Endothelial cell of umbilical vein (primary cell): ENCODE measurements around the gene DENND5B. TPM values are rescaled to one million over a fixed set of nuclear protein-coding genes. Genes with fewer than 3 reads are reported as not detected.

ENCODE experiments used
- BruUV-seq: library from RNA; stranded (reverse); fragments of 400-500 nt; replicated peaks from 2 replicates; lab custom pipeline; 2021; lab: Mats Ljungman, UMichigan
- CTCF ChIA-PET: fragments of 300-600, 350-600 bp; sonication (Branson Sonifier 250); formaldehyde crosslinking; loops from one replicate; lab custom pipeline; 2021; ENCODE audit warnings: antibody characterized with exemption, inconsistent platforms; lab: Charles Lee
- POLR2A ChIA-PET: fragments of 300-600, 350-600 bp; sonication (Branson Sonifier 250); formaldehyde crosslinking; loops from one replicate; lab custom pipeline; 2021; ENCODE audit warnings: antibody characterized with exemption, inconsistent platforms; lab: Charles Lee
- DNase-seq: peaks from one replicate; pipeline ENCODE4 v3.0.0-alpha.2; 2011; ENCODE audit warnings: low read depth, low spot score
- FAIRE-seq: peaks from 2 replicates; lab custom pipeline; 2011; peaks lifted over from hg19 to GRCh38; lab: Jason Lieb, UNC
- H2AFZ ChIP-seq: 2 replicates; pipeline ENCODE4 v1.6.0; 2012; ENCODE audit warnings: low read depth, low read length, control low read depth, inconsistent platforms
- H3K27ac ChIP-seq: 2 replicates; pipeline ENCODE4 v1.5.1; 2011; ENCODE audit warnings: low read depth, mild to moderate bottlenecking, control low read depth, low read length, moderate library complexity; ENCODE audit not compliant: insufficient read depth
- H3K27me3 ChIP-seq, 2 experiments: 2 replicates each; pipeline versions ENCODE4 v1.6.0 to v1.6.1; 2011; ENCODE audit warnings: low read length in 2 of 2, mixed read lengths in 1 of 2; ENCODE audit not compliant: control insufficient read depth in 2 of 2, insufficient read depth in 2 of 2
- H3K36me3 ChIP-seq, 2 experiments: 2 replicates in 1 of 2; 3 replicates in 1 of 2; pipeline ENCODE4 v1.5.1; 2011; ENCODE audit warnings: low read length in 2 of 2, mild to moderate bottlenecking in 1 of 2, moderate library complexity in 1 of 2; ENCODE audit not compliant: control insufficient read depth in 2 of 2, insufficient read depth in 2 of 2; ENCODE audit errors: extremely low read depth in 1 of 2
- H3K4me1 ChIP-seq: 3 replicates; pipeline ENCODE4 v1.5.1; 2011; ENCODE audit warnings: mild to moderate bottlenecking, low read length; ENCODE audit not compliant: control insufficient read depth, insufficient read depth; ENCODE audit errors: extremely low read depth
- H3K4me2 ChIP-seq: 2 replicates; pipeline ENCODE4 v1.6.1; 2011; ENCODE audit warnings: low read length, control low read depth, mixed read lengths; ENCODE audit not compliant: insufficient read depth
- H3K4me3 ChIP-seq, 3 experiments: fragments of 200-600 bp in 1 of 3; sonication (generic), shearing (Covaris generic) in 1 of 3; replicated peaks in 1 of 3; 2 replicates each; pipeline ENCODE4 v1.5.1; 2011 to 2016; ENCODE audit warnings: control low read depth in 3 of 3, low read length in 3 of 3, mild to moderate bottlenecking in 2 of 3, inconsistent platforms in 1 of 3, low read depth in 1 of 3, moderate library complexity in 1 of 3; ENCODE audit not compliant: insufficient read depth in 1 of 3
- H3K79me2 ChIP-seq: 2 replicates; pipeline ENCODE4 v1.6.0; 2012; ENCODE audit warnings: low read length, inconsistent platforms; ENCODE audit not compliant: control insufficient read depth, insufficient read depth
- H3K9ac ChIP-seq: replicated peaks from 2 replicates; pipeline ENCODE3; 2011; ENCODE audit warnings: low read length, control low read depth; ENCODE audit not compliant: insufficient read depth; ENCODE audit errors: extremely low read depth
- H3K9me1 ChIP-seq: replicated peaks from 3 replicates; pipeline ENCODE4 v1.6.0; 2011; ENCODE audit warnings: mild to moderate bottlenecking, low read length; ENCODE audit not compliant: control insufficient read depth, insufficient read depth; ENCODE audit errors: extremely low read depth
- H3K9me3 ChIP-seq: replicated peaks from 2 replicates; pipeline ENCODE4 v1.5.1; 2012; ENCODE audit warnings: low read length, inconsistent platforms; ENCODE audit not compliant: control insufficient read depth, insufficient read depth
- H4K20me1 ChIP-seq: replicated peaks from 2 replicates; pipeline ENCODE3; 2011; ENCODE audit warnings: mild to moderate bottlenecking, low read length; ENCODE audit not compliant: control insufficient read depth, insufficient read depth; ENCODE audit errors: extremely low read depth
- CTCF ChIP-seq, 2 donors: IDR thresholded peaks; 1 replicate in 1 of 2; 2 replicates in 1 of 2; pipeline ENCODE4 v1.5.1; 2011; ENCODE audit warnings: low read length in 2 of 2, mild to moderate bottlenecking in 2 of 2, moderate library complexity in 2 of 2, control low read depth in 1 of 2, inconsistent platforms in 1 of 2, low read depth in 1 of 2; ENCODE audit not compliant: insufficient read depth in 1 of 2; ENCODE audit errors: extremely low read depth in 1 of 2
- EZH2 ChIP-seq: IDR thresholded peaks from 2 replicates; pipeline ENCODE4 v1.6.1; 2012; ENCODE audit warnings: borderline replicate concordance, low read depth, mild to moderate bottlenecking, moderate library complexity, low read length, inconsistent platforms; ENCODE audit not compliant: severe bottlenecking
- FOS ChIP-seq: IDR thresholded peaks from 2 replicates; pipeline ENCODE4 v1.6.1; 2011; ENCODE audit warnings: mild to moderate bottlenecking, low read length, moderate library complexity, borderline replicate concordance; ENCODE audit not compliant: insufficient read depth
- GATA2 ChIP-seq: IDR thresholded peaks from 2 replicates; pipeline ENCODE4 v1.7.0; 2011; ENCODE audit warnings: low read depth, mild to moderate bottlenecking, moderate library complexity, mixed read lengths, low read length; ENCODE audit not compliant: insufficient read length, insufficient read depth
- JUN ChIP-seq: IDR thresholded peaks from 2 replicates; pipeline ENCODE4 v1.6.1; 2011; ENCODE audit warnings: borderline replicate concordance, low read depth; ENCODE audit not compliant: insufficient read length, insufficient read depth
- POLR2AphosphoS5 ChIP-seq: IDR thresholded peaks from 2 replicates; pipeline ENCODE4 v1.6.1; 2012; ENCODE audit warnings: low read depth, mild to moderate bottlenecking, control low read depth, low read length, moderate library complexity; ENCODE audit not compliant: insufficient read depth
- dilution Hi-C: fragments of 300-500 bp; cut with MboI; formaldehyde crosslinking; loops from one replicate; pipeline ENCODE4 v1.15.0; 2019; ENCODE audit warnings: low sequenced_read_pairs; ENCODE audit not compliant: extremely low pct_ligation_motif_present
- intact Hi-C: fragments of 100-400 bp; cut with micrococcal nuclease; formaldehyde crosslinking; loops from one replicate; pipeline ENCODE4 v1.10.0; 2022
- polyA plus RNA-seq, 4 experiments: library from polyadenylated mRNA; depleted of rRNA in 3 of 4; stranded (reverse) in 3 of 4; unstranded in 1 of 4; fragments of >200 nt; gene quantifications; 2 replicates each; pipeline versions ENCODE4 v1.2.1 to v1.2.3, GENCODE V29; 2011 to 2012; ENCODE audit warnings: missing spikeins in 1 of 4
- total RNA-seq: library from RNA; stranded (reverse); gene quantifications from 2 replicates; pipeline ENCODE4 v1.2.3, GENCODE V29; 2021

DENND5B gene
- total and polyA plus RNA-seq, 2 donors (not counting 3 experiments of a cell fraction or from before 2014, with no cell fraction given): 10.3 to 18.3 TPM

DNA sequence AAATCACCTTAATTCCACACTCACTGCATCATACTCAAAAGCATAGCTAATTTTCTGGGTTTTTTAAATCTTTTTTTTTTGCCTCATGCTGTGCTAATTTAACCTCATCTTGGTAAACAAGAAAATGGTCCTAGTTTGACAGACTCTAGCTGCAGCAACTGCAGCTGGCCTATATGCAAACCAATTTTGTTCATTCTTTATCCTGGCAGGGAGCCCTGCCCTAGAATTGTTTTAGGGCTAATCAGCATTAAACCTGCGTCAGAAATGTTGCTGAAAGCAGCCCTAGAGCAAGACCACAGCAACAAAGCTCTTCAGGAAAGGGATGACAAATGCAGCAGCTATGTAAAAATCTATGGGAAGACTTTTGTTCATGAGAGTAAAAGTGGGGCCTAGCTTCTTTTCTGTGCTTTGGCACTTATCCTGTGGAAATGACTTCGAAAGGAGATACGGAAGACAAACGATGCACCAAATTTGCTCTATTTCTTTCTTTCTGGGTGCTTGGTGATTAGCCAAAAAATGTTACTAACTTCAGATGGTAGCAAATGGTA lies 72.2 kb downstream of the DENND5B start:
- no peak overlapping the region for H2AFZ ChIP-seq
- peak; percentile 96 for FAIRE-seq
- H3K9me1 ChIP-seq: no peaks in the 10 kb centered on the region
- ChIA-PET CTCF (interaction anchor here (0.7 to 2.6 kb wide), 18 partner anchors 10 to 120 kb away, joined by 3 to 19 read pairs (median 4); partner anchors contain the start of gene DENND5B), POLR2A (interaction anchor here (0.8 to 1.8 kb wide), 4 partner anchors 9 to 82 kb away, joined by 3 to 7 read pairs (median 4); no protein-coding TSS in a partner anchor)
- DNase-seq: peak; percentile 99
- H3K4me3 ChIP-seq: no peak overlapping the region
- peak overlapping the region; percentile 77 for H3K9ac ChIP-seq
- BruUV-seq: no TSS peak
- no peaks in the 10 kb centered on the region for H4K20me1 ChIP-seq
- intact Hi-C loops: loop anchor here (1.0 kb wide), 2 partner anchors 11 to 27 kb away; no protein-coding TSS in a partner anchor
- H3K79me2 ChIP-seq: peaks cover 17% of the 10 kb centered on the region
- peaks cover 41% of the 10 kb centered on the region for H3K4me1 ChIP-seq
- H3K9me3 ChIP-seq: no peaks in the 10 kb centered on the region
- no peak for TF ChIP-seq CTCF (IDR thresholded peaks at IDR 0.05; ENCODE audit: extremely low read depth in 1 of 2, insufficient read depth in 1 of 2, low read depth in 1 of 2, low read length in 2 of 2)
- peak; percentile 68 for TF ChIP-seq POLR2AphosphoS5
- TF ChIP-seq GATA2: peak; percentile 51
- TF ChIP-seq EZH2: no peak
- TF ChIP-seq JUN: peak; percentile 89
- TF ChIP-seq FOS: peak; percentile 83
- dilution Hi-C loops: no loop called here
- peak overlapping the region; percentile 71 for H3K4me2 ChIP-seq
- H3K36me3 ChIP-seq: no peaks in the 10 kb centered on the region
- H3K27ac ChIP-seq: peak overlapping the region; percentile 97
- no peaks in the 10 kb centered on the region for H3K27me3 ChIP-seq
